Gastroesophageal sphincter (tissue), 4 donors: Measurements from ENCODE around the gene TNRC6B. TPM values are rescaled to one million over a fixed set of nuclear protein-coding genes. Genes with fewer than 3 reads are reported as not detected.

Experiments used
- ATAC-seq: fragments of 150-250 bp; one replicate; pipeline ENCODE4 v1.9.1; 2016; ENCODE audit warnings: mild to moderate bottlenecking, moderate library complexity
- H3K27ac ChIP-seq, 4 donors: fragments of 200-600 bp; sonication (generic) in 3 of 4; 1 replicate in 3 of 4; 2 replicates in 1 of 4; pipeline ENCODE4 v1.5.1; 2016 to 2019
- H3K27me3 ChIP-seq: fragments of 200-600 bp; sonication (generic); one replicate; pipeline ENCODE4 v1.5.1; 2019
- H3K36me3 ChIP-seq, 2 donors: fragments of 200-600 bp; sonication (generic); one replicate each; pipeline ENCODE4 v1.5.1; 2019; ENCODE audit warnings: control low read depth in 1 of 2
- H3K4me1 ChIP-seq, 3 donors: fragments of 200-600 bp; sonication (generic); 1 replicate in 2 of 3; 2 replicates in 1 of 3; pipeline ENCODE4 v1.5.1; 2016 to 2019; ENCODE audit warnings: control low read depth in 2 of 3
- H3K4me3 ChIP-seq, 2 donors: fragments of 200-600 bp; sonication (generic); one replicate each; pipeline ENCODE4 v1.5.1; 2019; ENCODE audit warnings: mild to moderate bottlenecking in 1 of 2, moderate library complexity in 1 of 2
- H3K9me3 ChIP-seq, 3 donors: fragments of 200-600 bp; sonication (generic); one replicate each; pipeline ENCODE4 v1.5.1; 2017 to 2019; ENCODE audit warnings: control low read depth in 2 of 3
- EP300 ChIP-seq: sonication (generic); formaldehyde crosslinking; IDR thresholded peaks from one replicate; pipeline ENCODE4 v1.6.1; 2017; ENCODE audit warnings: antibody characterized with exemption, mild to moderate bottlenecking
- POLR2A ChIP-seq, 2 donors: fragments of 450-650 bp; IDR thresholded peaks; one replicate each; pipeline ENCODE4 v1.6.1; 2017; ENCODE audit warnings: antibody characterized with exemption in 2 of 2, mild to moderate bottlenecking in 2 of 2, moderate library complexity in 1 of 2
- POLR2AphosphoS5 ChIP-seq: sonication (generic); formaldehyde crosslinking; IDR thresholded peaks from one replicate; pipeline ENCODE4 v1.6.1; 2017; ENCODE audit warnings: antibody characterized with exemption
- WGBS, 2 donors: methylation state at CpG; one replicate each; pipeline ENCODE4 v1.1.5; 2018; ENCODE audit warnings: low coverage in 1 of 2; 5-methylcytosine and 5-hydroxymethylcytosine counted together
- total RNA-seq, 4 donors: library from RNA; depleted of rRNA; stranded (reverse); fragments of >200 nt; gene quantifications; one replicate each; pipeline ENCODE4 v1.1.0, GENCODE V29; 2016
- TF ChIP-seq, protein P1 (sequence below), 4 experiments: fragments of 200-600 bp in 2 of 4; fragments of 450-650 bp in 2 of 4; sonication (generic) in 1 of 4; IDR thresholded peaks; one replicate each; pipeline ENCODE4 v1.5.1; 2017 to 2019; ENCODE audit warnings: antibody characterized with exemption in 4 of 4, mild to moderate bottlenecking in 2 of 4, moderate library complexity in 2 of 4

Gene TNRC6B
- total RNA-seq, 4 donors from 2014 or later = 32.4 to 71.2 (median 60.7) TPM

GRCh38 chr22:40240686-40241085 is 63.0 kb downstream of the TNRC6B start:
- TF ChIP-seq POLR2AphosphoS5 (no peak), POLR2A (IDR thresholded peaks at IDR 0.05) (no peak), EP300 (no peak)
- TF ChIP-seq, protein P1, sequence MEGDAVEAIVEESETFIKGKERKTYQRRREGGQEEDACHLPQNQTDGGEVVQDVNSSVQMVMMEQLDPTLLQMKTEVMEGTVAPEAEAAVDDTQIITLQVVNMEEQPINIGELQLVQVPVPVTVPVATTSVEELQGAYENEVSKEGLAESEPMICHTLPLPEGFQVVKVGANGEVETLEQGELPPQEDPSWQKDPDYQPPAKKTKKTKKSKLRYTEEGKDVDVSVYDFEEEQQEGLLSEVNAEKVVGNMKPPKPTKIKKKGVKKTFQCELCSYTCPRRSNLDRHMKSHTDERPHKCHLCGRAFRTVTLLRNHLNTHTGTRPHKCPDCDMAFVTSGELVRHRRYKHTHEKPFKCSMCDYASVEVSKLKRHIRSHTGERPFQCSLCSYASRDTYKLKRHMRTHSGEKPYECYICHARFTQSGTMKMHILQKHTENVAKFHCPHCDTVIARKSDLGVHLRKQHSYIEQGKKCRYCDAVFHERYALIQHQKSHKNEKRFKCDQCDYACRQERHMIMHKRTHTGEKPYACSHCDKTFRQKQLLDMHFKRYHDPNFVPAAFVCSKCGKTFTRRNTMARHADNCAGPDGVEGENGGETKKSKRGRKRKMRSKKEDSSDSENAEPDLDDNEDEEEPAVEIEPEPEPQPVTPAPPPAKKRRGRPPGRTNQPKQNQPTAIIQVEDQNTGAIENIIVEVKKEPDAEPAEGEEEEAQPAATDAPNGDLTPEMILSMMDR (IDR thresholded peaks at IDR 0.05) = no peak
- no peak overlapping the region for H3K27ac ChIP-seq
- peaks cover 0 to 68% (median 21%) of the 10 kb centered on the region in 3 donors for H3K4me1 ChIP-seq
- no peak for ATAC-seq
- H3K9me3 ChIP-seq = no peaks in the 10 kb centered on the region
- H3K4me3 ChIP-seq = no peak overlapping the region
- peaks cover 0 to 5% of the 10 kb centered on the region in 2 donors for H3K36me3 ChIP-seq
- no peaks in the 10 kb centered on the region for H3K27me3 ChIP-seq

GRCh38 chr22:40241200-40241763 is 63.6 kb downstream of the TNRC6B start:
- Histone ChIP-seq H3K27me3 (no peaks in the 10 kb centered on the region), H3K4me1 (peaks cover 0 to 63% (median 21%) of the 10 kb centered on the region in 3 donors), H3K9me3 (no peaks in the 10 kb centered on the region), H3K4me3 (no peak overlapping the region), H3K36me3 (peaks cover 0 to 10% of the 10 kb centered on the region in 2 donors), H3K27ac (no peak overlapping the region)
- TF ChIP-seq POLR2A (IDR thresholded peaks at IDR 0.05) (no peak), EP300 (no peak), POLR2AphosphoS5 (no peak)
- TF ChIP-seq, protein P1 (IDR thresholded peaks at IDR 0.05) = no peak
- WGBS, 2 donors = 78 to 82% methylated on average over 3 of the region's 3 CpGs
- no peak for ATAC-seq

DNA sequence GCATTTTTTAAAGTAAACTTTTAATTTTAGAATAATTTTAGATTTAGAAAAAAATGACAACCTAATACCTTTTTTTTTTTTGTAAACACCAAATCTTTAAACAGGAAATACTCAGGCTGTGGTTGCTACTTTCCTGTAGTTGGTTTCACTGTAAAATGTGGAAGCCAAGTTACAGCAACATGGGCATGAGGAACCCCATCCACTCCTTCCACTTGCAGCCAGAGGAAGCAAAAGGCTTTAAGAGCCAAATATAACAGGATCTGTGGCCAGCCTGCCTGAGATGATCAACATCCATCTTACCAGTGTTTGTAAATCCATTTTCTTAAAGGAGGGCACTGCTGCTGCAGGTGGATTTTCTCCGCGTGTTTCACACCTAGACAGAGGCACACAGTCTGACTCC is 66.2 kb downstream of the TNRC6B start:
- ATAC-seq = no peak
- no peaks in the 10 kb centered on the region for H3K9me3 ChIP-seq
- H3K36me3 ChIP-seq = peaks cover 0 to 19% of the 10 kb centered on the region in 2 donors
- H3K4me3 ChIP-seq = no peak overlapping the region
- WGBS, 2 donors = 94 to 95% methylated on average over 2 of the region's 2 CpGs
- H3K4me1 ChIP-seq = peaks cover 0 to 38% (median 7%) of the 10 kb centered on the region in 3 donors
- no peaks in the 10 kb centered on the region for H3K27me3 ChIP-seq
- H3K27ac ChIP-seq = no peak overlapping the region
- TF ChIP-seq POLR2A (IDR thresholded peaks at IDR 0.05) = no peak
- TF ChIP-seq POLR2AphosphoS5 = no peak
- TF ChIP-seq EP300 = no peak
- TF ChIP-seq, protein P1 (IDR thresholded peaks at IDR 0.05) = no peak

DNA sequence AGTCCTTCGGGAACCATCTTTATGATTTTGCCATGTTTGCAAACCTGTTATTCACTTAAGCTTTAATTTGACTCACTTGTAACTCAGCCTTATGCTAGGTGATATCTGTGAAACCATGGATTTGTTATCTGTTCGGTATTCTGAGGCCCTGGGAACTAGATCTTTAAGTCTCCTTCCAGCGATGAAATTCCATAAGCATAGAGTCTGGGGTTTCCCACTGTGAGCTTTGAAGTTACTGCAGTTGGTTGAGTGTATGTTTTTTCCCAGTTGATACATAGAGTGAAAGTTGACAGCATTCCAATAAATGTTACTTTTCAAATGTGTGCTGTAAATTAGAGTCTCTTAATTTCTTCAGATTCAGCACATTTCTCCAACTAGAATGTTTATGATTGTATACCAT is 66.9 kb downstream of the TNRC6B start:
- ATAC-seq = no peak
- Histone ChIP-seq H3K27me3 (no peaks in the 10 kb centered on the region), H3K9me3 (no peaks in the 10 kb centered on the region), H3K36me3 (peaks cover 0 to 19% of the 10 kb centered on the region in 2 donors), H3K4me3 (no peak overlapping the region), H3K27ac (no peak overlapping the region), H3K4me1 (peaks cover 0 to 32% (median under 1%) of the 10 kb centered on the region in 3 donors)
- TF ChIP-seq POLR2AphosphoS5 (no peak), EP300 (no peak), POLR2A (IDR thresholded peaks at IDR 0.05) (no peak)
- TF ChIP-seq, protein P1 (IDR thresholded peaks at IDR 0.05) = no peak
- WGBS, 2 donors = 90 to 95% methylated on average over 3 of the region's 3 CpGs

GRCh38 chr22:40247976-40248375 is 70.3 kb downstream of the TNRC6B start:
- 76 to 78% methylated on average over 5 to 6 of the region's 6 CpGs for WGBS, 2 donors
- Histone ChIP-seq H3K4me1 (peaks cover 0 to 20% (median 0%) of the 10 kb centered on the region in 3 donors), H3K27ac (no peak overlapping the region), H3K27me3 (no peaks in the 10 kb centered on the region), H3K4me3 (no peak overlapping the region), H3K36me3 (peaks cover 0 to 19% of the 10 kb centered on the region in 2 donors), H3K9me3 (no peaks in the 10 kb centered on the region)
- no peak for ATAC-seq
- TF ChIP-seq EP300 (no peak), POLR2AphosphoS5 (no peak), POLR2A (IDR thresholded peaks at IDR 0.05) (no peak)
- TF ChIP-seq, protein P1 (IDR thresholded peaks at IDR 0.05) = no peak
